Measurements from ENCODE around the gene ADK.

- TF ChIP-seq CTCF (conservative IDR thresholded peaks at IDR 0.05; ENCODE audit: low read length) (no peak), EZH2phosphoT487 (IDR thresholded peaks at IDR 0.05; ENCODE audit: borderline replicate concordance, low read depth, low read length) (no peak)
Observed at GRCh38 chr10:74243067-74243466, 92.0 kb downstream of the ADK start.

Data from OCI-LY7 (cell line).